ENCODE data around the gene PRKRIP1.
"Not testable (repeated sequence)": the region's sequence is repeated elsewhere in the genome, so short reads cannot be mapped to it uniquely, and the experiment has no call there.

Gene PRKRIP1

GRCh38 chr7:102404005-102404861 lies 8.1 kb downstream of the PRKRIP1 start:
- peak; percentile 50 for DNase-seq

GRCh38 chr7:102404862-102405188 lies 8.7 kb downstream of the PRKRIP1 start:
- DNase-seq: not testable (repeated sequence)

GRCh38 chr7:102407910-102408309 lies 11.7 kb downstream of the PRKRIP1 start:
- DNase-seq: no peak

- not testable (repeated sequence) for DNase-seq
Observed at GRCh38 chr7:102408530-102408929, 12.4 kb downstream of the PRKRIP1 start.

GRCh38 chr7:102409340-102409739 lies 13.2 kb downstream of the PRKRIP1 start:
- no peak for DNase-seq

GRCh38 chr7:102410123-102410522 lies 14.0 kb downstream of the PRKRIP1 start:
- no peak for DNase-seq

GRCh38 chr7:102410918-102411317 lies 14.8 kb downstream of the PRKRIP1 start:
- no peak for DNase-seq

- peak; percentile 70 for DNase-seq
Observed at GRCh38 chr7:102412548-102412947, 16.4 kb downstream of the PRKRIP1 start.

GRCh38 chr7:102413091-102413490 lies 16.9 kb downstream of the PRKRIP1 start:
- no peak for DNase-seq

- no peak for DNase-seq
Observed at GRCh38 chr7:102413611-102414010, 17.4 kb downstream of the PRKRIP1 start.

GRCh38 chr7:102415685-102416225 lies 19.6 kb downstream of the PRKRIP1 start:
- DNase-seq: peak; percentile 78

- DNase-seq: no peak
Observed at GRCh38 chr7:102416406-102416805, 20.2 kb downstream of the PRKRIP1 start.

- DNase-seq: peak; percentile 30
Observed at GRCh38 chr7:102417105-102417504, 20.9 kb downstream of the PRKRIP1 start.

- DNase-seq: no peak
Observed at GRCh38 chr7:102418592-102418991, 22.4 kb downstream of the PRKRIP1 start.

- DNase-seq: no peak
Observed at GRCh38 chr7:102421706-102422240, 25.6 kb downstream of the PRKRIP1 start.

GRCh38 chr7:102424129-102424551 lies 28.0 kb downstream of the PRKRIP1 start:
- no peak for DNase-seq

- no peak for DNase-seq
Observed at GRCh38 chr7:102424787-102425218, 28.6 kb downstream of the PRKRIP1 start.

GRCh38 chr7:102425639-102426267 lies 29.6 kb downstream of the PRKRIP1 start:
- DNase-seq: peak; percentile 87

GRCh38 chr7:102426268-102427018 lies 30.3 kb downstream of the PRKRIP1 start:
- peak; percentile 78 for DNase-seq

GRCh38 chr7:102427019-102427405 lies 30.8 kb downstream of the PRKRIP1 start:
- no peak for DNase-seq

GRCh38 chr7:102429141-102429899 lies 33.2 kb downstream of the PRKRIP1 start:
- DNase-seq: no peak

GRCh38 chr7:102431617-102432298 lies 35.6 kb downstream of the PRKRIP1 start:
- DNase-seq: peak; percentile 77
